Germinal center (tissue), 1 donor: ENCODE results near the gene ITGB1BP2.
"Not testable (repeated sequence)": the region's sequence is repeated elsewhere in the genome, so short reads cannot be mapped to it uniquely, and the experiment has no call there.

Source experiments
- DNase-seq: peaks from one replicate; pipeline ENCODE4 v3.0.0; 2012; ENCODE audit warnings: mixed read lengths, low spot score

ITGB1BP2 gene

GRCh38 chrX:71301195-71301924 is at the start of gene ITGB1BP2:
ITGB1BP2 (plus strand) TSS chrX:71301750; CDS start chrX:71301807, 57 bp downstream.
- no peak for DNase-seq

- DNase-seq = no peak
These were observed 49.3 kb upstream of the ITGB1BP2 start for GRCh38 chrX:71252221-71252620.

DNA sequence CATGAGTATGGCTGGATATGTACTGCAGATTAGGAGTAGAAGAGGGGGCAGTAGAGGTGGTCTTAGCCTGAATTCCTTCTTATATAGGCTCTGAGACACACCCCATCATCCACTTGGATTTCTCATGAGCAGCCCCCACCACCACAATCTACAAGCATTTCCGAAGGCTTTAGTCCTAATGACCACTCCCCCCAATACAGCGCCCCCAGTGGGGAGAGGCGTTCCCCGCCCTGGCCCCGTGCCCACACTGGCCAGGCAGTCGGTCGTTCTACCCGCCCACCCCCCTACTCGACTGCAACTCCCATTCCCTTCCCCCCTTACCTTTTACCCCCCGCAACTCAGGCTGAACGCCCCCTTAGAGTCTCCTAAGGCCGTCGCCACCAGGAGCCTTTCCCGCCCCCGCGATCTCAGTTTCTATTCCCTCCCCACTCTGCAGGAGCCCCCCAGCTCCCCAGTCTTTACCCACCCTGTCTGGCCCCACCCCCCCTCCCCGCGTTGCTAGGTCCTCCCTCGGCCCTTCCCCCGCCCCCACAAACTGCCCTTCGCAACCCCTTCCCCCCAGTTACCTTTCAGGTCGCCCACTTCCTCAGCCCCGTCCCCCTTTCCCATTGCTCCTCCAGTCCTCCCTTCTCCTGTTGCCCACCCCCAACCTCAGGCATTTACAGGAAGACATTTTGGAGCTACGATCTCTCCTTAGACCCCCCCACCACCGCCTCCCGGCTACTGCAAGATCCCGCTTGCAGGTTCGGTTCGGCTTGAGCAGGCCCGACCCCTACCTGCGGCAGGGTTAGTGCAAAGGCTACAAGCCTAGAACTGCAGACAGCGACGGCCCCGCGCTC is 48.1 kb upstream of the ITGB1BP2 start:
- DNase-seq = peak; percentile 42

DNA sequence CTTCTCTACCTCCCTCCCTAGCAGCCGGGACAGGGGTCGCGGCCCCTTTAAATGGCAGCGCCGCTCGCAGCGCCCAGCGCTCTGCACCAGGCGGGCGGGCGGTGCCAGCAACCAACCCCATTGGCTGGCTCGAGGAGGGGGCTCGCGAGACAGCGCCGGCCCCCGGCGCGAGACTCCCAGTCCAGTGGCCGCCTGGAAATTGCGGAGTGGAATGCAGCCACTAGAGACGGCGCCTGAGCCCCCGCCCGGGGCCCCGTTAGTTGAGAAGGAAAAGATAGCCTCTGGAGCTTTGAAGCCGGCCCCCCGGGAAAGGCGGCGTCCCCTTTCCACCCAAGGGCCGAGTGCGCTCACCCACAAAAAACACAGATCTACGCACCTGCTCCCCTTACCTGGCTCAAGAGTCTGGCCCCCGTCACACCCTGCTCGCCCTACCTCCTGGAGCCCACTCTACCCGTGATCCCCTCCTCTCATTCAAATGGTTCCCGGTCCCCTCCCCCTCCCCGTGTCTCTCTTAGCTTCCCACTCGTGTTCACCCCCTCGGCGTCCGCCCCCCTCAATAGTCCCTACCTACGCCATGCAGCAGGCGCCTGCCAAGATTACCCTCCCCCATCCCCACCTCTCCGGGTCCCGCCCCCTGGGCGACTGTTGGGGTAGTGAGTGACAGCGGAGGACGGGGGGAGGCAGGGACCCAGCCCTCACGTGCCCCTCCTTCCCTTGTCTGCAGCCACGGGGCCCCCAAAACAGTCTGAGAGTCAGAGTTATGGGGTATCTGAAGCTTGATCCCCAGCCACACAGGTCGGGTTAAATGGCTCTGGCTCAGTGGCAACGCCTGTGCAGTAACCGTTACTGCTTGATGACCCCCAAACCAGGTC is 47.2 kb upstream of the ITGB1BP2 start, which contains the start of gene ZMYM3:
Gene ZMYM3, minus strand, starts transcription at position 49 of the 872 bp plus-strand sequence. CDS start 885 bp downstream, outside the sequence.
- DNase-seq = peak; percentile 93

GRCh38 chrX:71256051-71256450 is 45.5 kb upstream of the ITGB1BP2 start:
- no peak for DNase-seq

DNA sequence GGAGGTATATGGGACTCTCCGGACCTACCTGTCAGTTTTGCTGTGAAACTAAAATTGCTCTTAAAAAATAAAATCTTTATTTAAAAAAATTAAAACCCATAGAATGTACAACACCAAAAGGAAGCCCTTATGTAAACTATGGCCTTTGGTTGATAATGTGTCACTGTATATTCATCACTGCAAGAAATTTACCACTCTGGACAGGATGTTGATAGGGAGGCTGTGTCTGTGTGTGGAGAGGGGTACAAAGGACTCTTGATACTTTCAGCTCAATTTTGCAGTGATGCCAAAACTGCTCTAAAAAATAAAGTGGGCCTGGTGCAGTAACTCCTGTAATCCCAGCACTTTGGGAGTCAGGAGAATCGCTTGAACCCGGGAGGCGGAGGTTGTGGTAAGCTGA is 44.7 kb upstream of the ITGB1BP2 start:
- DNase-seq = no peak

DNA sequence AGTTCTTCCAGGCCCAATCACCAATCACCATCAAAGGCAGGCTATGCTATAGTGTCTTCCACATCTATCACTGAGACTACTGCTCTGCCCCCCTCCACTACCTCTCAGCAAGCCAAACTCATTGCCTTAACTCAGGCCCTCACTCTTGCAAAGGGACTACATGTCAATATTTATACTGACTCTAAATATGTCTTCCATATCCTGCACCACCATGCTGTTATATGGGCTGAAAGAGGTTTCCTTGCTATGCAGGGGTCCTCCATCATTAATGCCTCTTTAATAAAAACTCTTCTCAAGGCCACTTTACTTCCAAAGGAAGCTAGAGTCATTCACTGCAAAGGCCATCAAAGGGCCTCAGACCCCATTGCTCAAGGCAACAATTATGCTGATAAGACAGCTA is 32.9 kb upstream of the ITGB1BP2 start:
- not testable (repeated sequence) for DNase-seq

DNA sequence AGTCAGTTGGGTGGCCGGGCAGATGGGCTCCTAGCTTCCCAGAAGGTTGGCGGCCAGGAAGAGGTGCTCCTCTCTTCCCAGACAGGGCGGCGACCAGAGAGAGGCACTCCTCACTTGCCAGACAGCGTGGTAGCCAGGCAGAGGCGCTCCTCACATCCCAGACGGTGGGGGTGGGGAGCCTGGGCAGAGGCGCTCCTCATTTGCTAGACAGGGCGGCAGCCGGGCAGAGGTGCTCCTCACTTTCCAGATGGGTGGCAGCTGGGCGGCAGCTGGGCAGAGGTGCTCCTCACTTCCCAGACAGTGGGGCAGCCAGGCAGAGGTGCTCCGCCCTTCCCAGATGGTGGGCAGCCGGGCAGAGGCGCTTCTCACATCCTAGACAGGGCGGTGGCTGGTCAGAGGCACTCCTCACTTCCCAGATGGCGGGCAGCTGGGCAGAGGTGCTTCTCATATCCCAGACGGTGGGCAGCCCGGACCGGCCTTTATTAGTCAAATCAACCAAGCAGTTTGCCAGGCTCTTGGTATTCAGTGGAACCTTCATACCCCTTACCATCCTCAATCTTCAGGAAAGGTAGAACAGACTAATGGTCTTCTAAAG is 31.7 kb upstream of the ITGB1BP2 start:
- no peak for DNase-seq

DNA sequence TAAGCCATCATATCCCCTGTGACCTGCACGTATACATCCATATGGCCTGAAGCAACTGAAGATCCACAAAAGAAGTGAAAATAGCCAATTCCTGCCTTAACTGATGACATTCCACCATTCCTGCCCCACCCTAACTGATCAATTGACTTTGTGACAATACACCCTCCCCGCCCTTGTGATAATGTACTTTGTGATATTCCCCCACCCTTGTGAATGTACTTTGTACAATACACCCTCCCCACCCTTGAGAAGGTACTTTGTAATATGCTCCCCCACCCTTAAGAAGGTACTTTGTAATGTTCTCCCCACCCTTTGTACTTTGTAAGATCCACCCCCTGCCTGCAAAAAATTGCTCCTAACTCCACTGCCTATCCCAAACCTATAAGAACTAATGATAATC is 29.2 kb upstream of the ITGB1BP2 start:
- DNase-seq = not testable (repeated sequence)

DNA sequence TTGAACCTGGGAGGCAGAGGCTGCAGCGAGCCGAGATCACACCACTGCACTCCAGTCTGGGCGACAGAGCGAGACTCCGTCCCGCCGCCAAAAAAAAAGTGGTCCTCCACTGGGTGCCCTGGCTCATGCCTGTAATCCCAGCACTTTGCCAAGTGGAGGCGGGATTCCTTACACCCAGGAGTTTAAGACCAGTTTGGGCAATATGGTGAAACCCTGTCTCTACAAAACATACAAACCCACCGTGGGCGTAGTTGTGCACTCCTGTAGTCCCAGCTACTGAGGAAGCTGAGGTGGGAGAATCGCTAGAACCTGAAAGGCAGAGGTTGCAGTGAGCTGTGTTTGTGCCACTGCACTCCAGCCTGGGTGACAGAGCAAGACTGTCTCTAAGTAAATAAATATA is 20.2 kb upstream of the ITGB1BP2 start:
- not testable (repeated sequence) for DNase-seq

- DNase-seq = no peak
These were observed 18.8 kb upstream of the ITGB1BP2 start for GRCh38 chrX:71282514-71283402.

DNA sequence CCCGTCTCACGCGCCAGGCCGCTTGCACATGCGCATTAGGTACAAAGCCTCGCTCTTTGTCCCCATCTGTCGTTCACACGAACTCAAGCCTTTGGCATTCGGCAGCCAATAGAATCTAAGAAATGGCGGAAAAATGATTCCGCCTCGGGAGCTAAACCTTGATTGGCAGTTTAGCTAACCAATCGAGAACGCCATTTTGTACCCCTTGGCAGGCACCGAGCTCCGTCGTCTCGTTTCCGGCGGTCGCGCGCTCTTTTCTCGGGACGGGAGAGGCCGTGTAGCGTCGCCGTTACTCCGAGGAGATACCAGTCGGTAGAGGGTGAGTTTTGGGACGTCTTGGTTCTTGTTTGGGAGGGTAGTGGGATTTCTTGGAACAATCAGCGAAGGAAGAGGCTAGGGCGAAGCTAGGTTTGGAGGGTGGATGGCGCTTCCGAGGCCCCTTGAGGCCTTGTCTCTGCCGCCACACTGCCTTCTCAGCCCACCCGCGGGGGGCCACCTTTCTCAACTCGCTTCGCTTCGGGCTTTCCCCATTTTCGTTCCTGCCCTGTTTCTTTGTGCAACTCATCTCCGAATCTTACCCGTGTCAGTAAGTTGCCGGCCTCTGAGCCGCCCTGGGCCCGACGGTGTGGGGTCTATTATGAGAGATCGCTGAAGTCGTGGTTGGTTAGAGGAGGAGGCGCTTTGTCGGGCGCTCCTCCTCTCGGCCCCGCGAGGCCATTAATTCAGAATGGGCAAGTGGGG is 18.0 kb upstream of the ITGB1BP2 start, which contains the start of gene NONO:
Gene NONO, plus strand, starts transcription at position 233 of the 741 bp plus-strand sequence. CDS start 7,003 bp downstream, outside the sequence.
- peak; percentile 91 for DNase-seq

GRCh38 chrX:71285929-71286328 is 15.6 kb upstream of the ITGB1BP2 start:
- no peak for DNase-seq

GRCh38 chrX:71291381-71291780 is 10.2 kb upstream of the ITGB1BP2 start:
- DNase-seq = no peak

DNA sequence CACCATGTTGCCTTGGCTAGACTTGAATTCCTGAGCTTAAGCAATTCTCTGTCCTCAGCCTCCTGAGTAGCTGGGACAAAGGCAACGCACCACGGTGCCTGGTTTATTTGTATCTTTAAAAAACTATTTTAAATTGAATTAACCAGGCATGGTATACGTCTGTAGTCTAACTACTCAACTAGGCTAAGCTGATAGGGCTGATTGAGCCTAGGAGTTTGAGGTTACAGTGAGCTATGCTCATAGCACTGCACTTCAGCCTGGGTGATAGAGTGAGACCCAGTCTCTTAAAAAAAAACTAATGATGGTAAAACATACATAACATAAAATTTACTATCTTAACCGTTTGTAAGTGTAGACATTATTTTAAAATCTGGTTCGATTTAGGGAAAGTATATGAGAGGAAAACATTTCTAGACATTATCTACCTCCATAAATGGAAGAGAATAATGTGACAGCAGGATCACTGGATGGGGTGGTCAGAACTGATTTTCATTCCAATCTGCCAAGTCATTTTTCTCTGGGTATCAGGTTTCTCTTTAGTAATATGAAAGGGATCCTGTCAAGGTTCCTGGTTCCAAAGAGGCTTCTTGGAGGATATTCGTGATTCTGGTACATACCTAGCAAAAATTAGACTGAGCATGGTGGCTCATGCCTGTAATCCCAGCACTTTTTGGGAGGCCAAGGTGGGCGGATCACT is 8.7 kb upstream of the ITGB1BP2 start:
- DNase-seq = no peak

- DNase-seq = no peak
These were observed 4.7 kb upstream of the ITGB1BP2 start for GRCh38 chrX:71296806-71297205.

DNA sequence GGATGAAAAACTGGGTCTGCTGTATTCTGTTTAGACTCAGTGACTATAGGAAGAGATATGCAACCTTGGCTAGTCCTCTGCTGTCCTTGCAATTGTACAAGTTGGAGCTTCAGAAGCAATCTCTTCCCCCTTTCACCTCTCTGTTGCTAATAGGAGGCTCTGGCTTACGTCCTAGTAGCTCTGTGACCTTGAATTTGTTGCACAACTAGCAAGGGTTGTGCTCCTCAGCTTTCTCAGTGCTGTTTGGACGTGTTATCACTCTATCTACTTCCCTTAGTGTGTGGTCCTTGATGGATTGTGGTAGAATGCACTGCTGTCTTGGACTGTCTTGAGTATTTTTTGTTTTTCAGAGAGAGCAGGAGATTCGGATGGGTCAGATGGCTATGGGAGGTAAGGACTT is 3.4 kb upstream of the ITGB1BP2 start:
- no peak for DNase-seq

DNA sequence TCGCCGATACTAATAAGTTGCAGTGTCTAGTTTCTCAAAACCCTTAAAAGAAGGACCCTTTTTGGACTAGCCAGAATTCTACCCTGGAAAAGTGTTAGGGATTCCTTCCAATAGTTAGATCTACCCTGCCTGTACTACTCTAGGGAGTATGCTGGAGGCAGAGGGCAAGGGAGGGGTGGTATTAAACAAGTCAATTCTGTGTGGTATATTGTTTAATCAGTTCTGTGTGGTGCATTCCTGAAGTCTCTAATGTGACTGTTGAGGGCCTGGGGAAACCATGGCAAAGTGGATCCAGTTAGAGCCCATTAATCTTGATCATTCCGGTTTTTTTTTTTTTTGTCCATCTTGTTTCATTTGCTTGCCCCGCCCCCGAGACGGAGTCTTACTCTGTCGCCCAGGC is 1.5 kb upstream of the ITGB1BP2 start:
- not testable (repeated sequence) for DNase-seq

- DNase-seq = not testable (repeated sequence)
These were observed 1.1 kb upstream of the ITGB1BP2 start for GRCh38 chrX:71300495-71300894.
